Transverse colon (tissue), 4 donors: Measurements from ENCODE around the gene NUP98.

Source experiments
- EP300 ChIP-seq: sonication (generic); formaldehyde crosslinking; IDR thresholded peaks from one replicate; pipeline ENCODE4 v1.6.1; 2017; ENCODE audit warnings: antibody characterized with exemption, low read depth
- POLR2A ChIP-seq: fragments of 450-650 bp; IDR thresholded peaks from one replicate; pipeline ENCODE4 v1.6.1; 2016; ENCODE audit warnings: antibody characterized with exemption, mild to moderate bottlenecking, moderate library complexity
- POLR2AphosphoS5 ChIP-seq, 3 donors: sonication (generic); formaldehyde crosslinking; IDR thresholded peaks; one replicate each; pipeline ENCODE4 v1.6.1; 2016; ENCODE audit warnings: antibody characterized with exemption in 3 of 3
- TF ChIP-seq, protein P1 (sequence below), 5 experiments: fragments of 200-600 bp in 3 of 5; fragments of 450-650 bp in 2 of 5; sonication (generic) in 3 of 5; IDR thresholded peaks; 1 replicate in 2 of 5; 2 replicates in 3 of 5; pipeline ENCODE4 v1.5.1; 2016 to 2017; ENCODE audit warnings: antibody characterized with exemption in 5 of 5, inconsistent platforms in 3 of 5, mild to moderate bottlenecking in 2 of 5, moderate library complexity in 1 of 5

- TF ChIP-seq, protein P1, sequence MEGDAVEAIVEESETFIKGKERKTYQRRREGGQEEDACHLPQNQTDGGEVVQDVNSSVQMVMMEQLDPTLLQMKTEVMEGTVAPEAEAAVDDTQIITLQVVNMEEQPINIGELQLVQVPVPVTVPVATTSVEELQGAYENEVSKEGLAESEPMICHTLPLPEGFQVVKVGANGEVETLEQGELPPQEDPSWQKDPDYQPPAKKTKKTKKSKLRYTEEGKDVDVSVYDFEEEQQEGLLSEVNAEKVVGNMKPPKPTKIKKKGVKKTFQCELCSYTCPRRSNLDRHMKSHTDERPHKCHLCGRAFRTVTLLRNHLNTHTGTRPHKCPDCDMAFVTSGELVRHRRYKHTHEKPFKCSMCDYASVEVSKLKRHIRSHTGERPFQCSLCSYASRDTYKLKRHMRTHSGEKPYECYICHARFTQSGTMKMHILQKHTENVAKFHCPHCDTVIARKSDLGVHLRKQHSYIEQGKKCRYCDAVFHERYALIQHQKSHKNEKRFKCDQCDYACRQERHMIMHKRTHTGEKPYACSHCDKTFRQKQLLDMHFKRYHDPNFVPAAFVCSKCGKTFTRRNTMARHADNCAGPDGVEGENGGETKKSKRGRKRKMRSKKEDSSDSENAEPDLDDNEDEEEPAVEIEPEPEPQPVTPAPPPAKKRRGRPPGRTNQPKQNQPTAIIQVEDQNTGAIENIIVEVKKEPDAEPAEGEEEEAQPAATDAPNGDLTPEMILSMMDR (IDR thresholded peaks at IDR 0.05) = no peak
- TF ChIP-seq EP300 (no peak), POLR2A (no peak), POLR2AphosphoS5 (IDR thresholded peaks at IDR 0.05) (no peak)
These were observed 1.4 kb downstream of the NUP98 start for GRCh38 chr11:3796002-3796311.
